Measurements from ENCODE around the gene HIVEP3. TPM values are rescaled to one million over a fixed set of nuclear protein-coding genes. Genes with fewer than 3 reads are reported as not detected.

Gene HIVEP3
- total RNA-seq, 2 donors from 2014 or later: 0.13 to 0.99 TPM

DNA sequence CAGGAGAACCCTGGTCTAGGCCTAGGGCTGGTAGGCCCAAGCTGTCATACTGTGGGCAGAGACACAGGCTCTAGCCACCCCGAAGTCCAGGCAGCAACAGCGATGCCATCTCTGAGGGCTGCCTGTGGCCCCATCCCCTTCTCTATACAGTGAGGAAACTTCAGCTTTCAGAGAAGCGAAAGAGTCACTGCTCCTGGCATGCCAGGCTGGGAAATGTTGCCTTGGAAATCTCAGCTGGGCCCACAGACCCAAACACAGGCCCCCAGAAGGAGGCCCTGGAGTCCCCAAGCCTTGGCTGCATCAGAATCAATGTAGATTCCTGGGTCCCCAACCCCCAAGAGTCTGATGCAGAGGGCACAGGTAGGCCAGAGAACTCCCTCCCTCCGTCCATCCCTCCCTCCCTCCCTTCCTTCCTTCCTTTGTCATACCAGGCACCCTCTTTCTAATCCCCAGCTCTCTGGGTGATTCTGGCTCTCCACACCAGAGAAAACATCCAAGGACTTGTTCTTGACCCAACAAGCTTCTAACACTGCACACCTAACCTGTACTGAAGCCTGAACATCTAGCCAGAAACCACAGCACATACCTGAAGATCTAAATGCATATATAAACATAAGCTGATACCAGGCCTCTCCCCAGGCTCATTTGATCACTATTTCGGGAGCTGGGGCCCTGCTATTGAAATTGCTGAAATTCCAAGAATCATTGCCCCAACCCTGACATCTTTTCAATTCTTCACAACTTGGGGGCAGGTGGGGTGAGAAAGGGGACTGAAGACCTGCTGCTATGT is 291.0 kb downstream of the HIVEP3 start:
- Mint-ChIP-seq H3K36me3 (ENCODE audit: low read depth) (no peaks in the 10 kb centered on the region), H3K27ac (no peak overlapping the region), H3K4me3 (no peak overlapping the region), H3K9me3 (no peaks in the 10 kb centered on the region), H3K27me3 (ENCODE audit: insufficient read depth) (no peaks in the 10 kb centered on the region), H3K4me1 (peaks cover 8% of the 10 kb centered on the region)
- no peak overlapping the region for H3K4me3 ChIP-seq (ENCODE audit: low read length)
- no peaks in the 10 kb centered on the region for H3K36me3 ChIP-seq (ENCODE audit: control insufficient read depth, insufficient read depth, low read length)
- TF ChIP-seq, protein P1, sequence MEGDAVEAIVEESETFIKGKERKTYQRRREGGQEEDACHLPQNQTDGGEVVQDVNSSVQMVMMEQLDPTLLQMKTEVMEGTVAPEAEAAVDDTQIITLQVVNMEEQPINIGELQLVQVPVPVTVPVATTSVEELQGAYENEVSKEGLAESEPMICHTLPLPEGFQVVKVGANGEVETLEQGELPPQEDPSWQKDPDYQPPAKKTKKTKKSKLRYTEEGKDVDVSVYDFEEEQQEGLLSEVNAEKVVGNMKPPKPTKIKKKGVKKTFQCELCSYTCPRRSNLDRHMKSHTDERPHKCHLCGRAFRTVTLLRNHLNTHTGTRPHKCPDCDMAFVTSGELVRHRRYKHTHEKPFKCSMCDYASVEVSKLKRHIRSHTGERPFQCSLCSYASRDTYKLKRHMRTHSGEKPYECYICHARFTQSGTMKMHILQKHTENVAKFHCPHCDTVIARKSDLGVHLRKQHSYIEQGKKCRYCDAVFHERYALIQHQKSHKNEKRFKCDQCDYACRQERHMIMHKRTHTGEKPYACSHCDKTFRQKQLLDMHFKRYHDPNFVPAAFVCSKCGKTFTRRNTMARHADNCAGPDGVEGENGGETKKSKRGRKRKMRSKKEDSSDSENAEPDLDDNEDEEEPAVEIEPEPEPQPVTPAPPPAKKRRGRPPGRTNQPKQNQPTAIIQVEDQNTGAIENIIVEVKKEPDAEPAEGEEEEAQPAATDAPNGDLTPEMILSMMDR (conservative IDR thresholded peaks at IDR 0.05): no peak
- no peak overlapping the region for H3K27ac ChIP-seq (ENCODE audit: low read depth, low read length)
- peaks cover 3% of the 10 kb centered on the region for H3K4me1 ChIP-seq (ENCODE audit: control insufficient read depth, insufficient read depth, low read length)
- H3K9ac ChIP-seq (ENCODE audit: extremely low read depth, low read length, poor library complexity, severe bottlenecking): no peak overlapping the region
- WGBS, 2 experiments (ENCODE audit: insufficient coverage in 1 of 2, insufficient read length in 1 of 2): 70 to 80% methylated on average over 2 to 5 of the region's 5 CpGs
- no peaks in the 10 kb centered on the region for H3K27me3 ChIP-seq (ENCODE audit: control insufficient read depth, insufficient read depth, low read length, poor library complexity, severe bottlenecking)
- peak; percentile 29 for DNase-seq
- no peaks in the 10 kb centered on the region for H3K9me3 ChIP-seq (ENCODE audit: control insufficient read depth, low read length)

DNA sequence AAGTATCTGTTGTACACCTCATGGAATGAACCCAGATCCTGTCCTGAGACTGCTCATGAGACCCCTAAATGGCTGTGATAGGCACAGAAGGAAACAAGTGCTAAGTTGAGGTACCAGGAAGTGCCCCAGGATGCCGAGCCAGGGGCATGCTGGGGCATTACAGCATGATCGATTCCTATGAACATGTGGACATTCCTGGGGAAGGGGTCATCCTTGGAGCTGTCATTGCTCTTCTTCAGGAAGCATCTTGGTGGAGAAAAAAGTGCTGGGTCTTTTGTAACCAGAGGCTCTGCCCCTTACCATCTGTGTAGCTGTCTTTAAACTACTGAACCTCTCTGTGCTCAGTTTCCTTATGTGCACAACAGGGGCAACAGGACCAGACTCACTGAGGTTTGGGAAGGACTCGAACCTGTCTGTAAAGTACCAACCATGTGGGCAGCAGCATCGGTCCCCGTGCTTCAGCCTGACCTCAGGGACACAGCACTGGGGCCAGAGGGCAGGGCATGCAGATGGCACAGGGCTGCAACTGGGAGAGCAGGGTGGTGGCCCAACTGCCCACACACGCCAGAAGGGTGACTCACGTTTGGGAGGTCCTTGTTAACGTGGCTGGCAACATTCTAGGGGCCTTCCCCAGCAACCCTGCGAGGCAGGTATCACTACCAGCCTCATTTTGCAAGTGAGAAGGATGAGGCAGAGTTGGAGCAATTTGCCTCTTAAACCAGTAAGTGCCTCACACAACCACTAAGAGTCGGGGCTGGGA is 291.9 kb downstream of the HIVEP3 start:
- TF ChIP-seq, protein P1 (conservative IDR thresholded peaks at IDR 0.05): no peak
- H3K4me3 ChIP-seq (ENCODE audit: low read length): no peak overlapping the region
- H3K27ac ChIP-seq (ENCODE audit: low read depth, low read length): no peak overlapping the region
- no peaks in the 10 kb centered on the region for H3K9me3 ChIP-seq (ENCODE audit: control insufficient read depth, low read length)
- 84 to 89% methylated on average over 10 of the region's 10 CpGs for WGBS, 2 experiments (ENCODE audit: insufficient coverage in 1 of 2, insufficient read length in 1 of 2)
- Mint-ChIP-seq H3K27me3 (ENCODE audit: insufficient read depth) (no peaks in the 10 kb centered on the region), H3K4me1 (peaks cover 8% of the 10 kb centered on the region), H3K36me3 (ENCODE audit: low read depth) (no peaks in the 10 kb centered on the region), H3K27ac (no peak overlapping the region), H3K4me3 (no peak overlapping the region), H3K9me3 (no peaks in the 10 kb centered on the region)
- H3K4me1 ChIP-seq (ENCODE audit: control insufficient read depth, insufficient read depth, low read length): peaks cover 3% of the 10 kb centered on the region
- DNase-seq: peak; percentile 39
- no peaks in the 10 kb centered on the region for H3K27me3 ChIP-seq (ENCODE audit: control insufficient read depth, insufficient read depth, low read length, poor library complexity, severe bottlenecking)
- H3K9ac ChIP-seq (ENCODE audit: extremely low read depth, low read length, poor library complexity, severe bottlenecking): no peak overlapping the region
- no peaks in the 10 kb centered on the region for H3K36me3 ChIP-seq (ENCODE audit: control insufficient read depth, insufficient read depth, low read length)

DNA sequence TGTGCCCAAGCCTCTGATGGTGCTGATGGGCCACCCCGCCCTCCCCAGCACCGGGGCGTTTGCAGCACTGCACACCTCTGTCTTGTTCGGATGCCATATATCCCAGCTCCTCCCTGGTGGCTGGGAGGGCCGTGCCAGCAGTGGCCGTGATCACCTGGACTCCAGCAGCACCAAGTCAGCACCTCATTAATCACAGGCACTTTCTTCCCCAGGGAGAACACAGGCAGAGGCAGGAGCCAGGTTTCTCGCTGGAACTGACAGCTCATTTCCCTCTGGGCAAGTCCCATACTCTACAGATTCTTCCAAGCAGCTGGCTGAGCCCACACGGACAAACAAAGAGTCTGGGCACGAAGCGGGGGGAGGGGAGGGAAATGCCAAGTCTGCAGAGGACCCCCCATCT is 292.6 kb downstream of the HIVEP3 start:
- no peak overlapping the region for H3K4me3 Mint-ChIP-seq
- Histone ChIP-seq H3K9ac (ENCODE audit: extremely low read depth, low read length, poor library complexity, severe bottlenecking) (no peak overlapping the region), H3K4me3 (ENCODE audit: low read length) (no peak overlapping the region), H3K27ac (ENCODE audit: low read depth, low read length) (no peak overlapping the region), H3K9me3 (ENCODE audit: control insufficient read depth, low read length) (no peaks in the 10 kb centered on the region), H3K27me3 (ENCODE audit: control insufficient read depth, insufficient read depth, low read length, poor library complexity, severe bottlenecking) (no peaks in the 10 kb centered on the region), H3K36me3 (ENCODE audit: control insufficient read depth, insufficient read depth, low read length) (no peaks in the 10 kb centered on the region), H3K4me1 (ENCODE audit: control insufficient read depth, insufficient read depth, low read length) (peaks cover 3% of the 10 kb centered on the region)
- H3K4me1 Mint-ChIP-seq: peaks cover 8% of the 10 kb centered on the region
- 85 to 90% methylated on average over 5 to 10 of the region's 10 CpGs for WGBS, 2 experiments (ENCODE audit: insufficient coverage in 1 of 2, insufficient read length in 1 of 2)
- TF ChIP-seq, protein P1 (conservative IDR thresholded peaks at IDR 0.05): no peak
- H3K27me3 Mint-ChIP-seq (ENCODE audit: insufficient read depth): no peaks in the 10 kb centered on the region
- H3K9me3 Mint-ChIP-seq: no peaks in the 10 kb centered on the region
- DNase-seq: peak; percentile 39
- H3K27ac Mint-ChIP-seq: no peak overlapping the region
- H3K36me3 Mint-ChIP-seq (ENCODE audit: low read depth): no peaks in the 10 kb centered on the region
